Keratinocyte (primary cell): ENCODE data around the gene ANXA3.

Source experiments
- EZH2 ChIP-seq: IDR thresholded peaks from one replicate; pipeline ENCODE4 v1.6.1; 2012; ENCODE audit warnings: inconsistent platforms, mild to moderate bottlenecking, low read length, moderate library complexity
- TF ChIP-seq, protein P1 (sequence below), 3 experiments: IDR thresholded peaks in 1 of 3; conservative IDR thresholded peaks in 1 of 3; optimal IDR thresholded peaks in 1 of 3; 2 replicates in 2 of 3; 3 replicates in 1 of 3; pipeline versions ENCODE3 to v1.5.1; 2011; ENCODE audit warnings: low read length in 3 of 3, mild to moderate bottlenecking in 3 of 3, moderate library complexity in 2 of 3, control low read depth in 1 of 3, inconsistent platforms in 1 of 3; ENCODE audit not compliant: insufficient read depth in 2 of 3; ENCODE audit errors: extremely low read depth in 1 of 3

DNA sequence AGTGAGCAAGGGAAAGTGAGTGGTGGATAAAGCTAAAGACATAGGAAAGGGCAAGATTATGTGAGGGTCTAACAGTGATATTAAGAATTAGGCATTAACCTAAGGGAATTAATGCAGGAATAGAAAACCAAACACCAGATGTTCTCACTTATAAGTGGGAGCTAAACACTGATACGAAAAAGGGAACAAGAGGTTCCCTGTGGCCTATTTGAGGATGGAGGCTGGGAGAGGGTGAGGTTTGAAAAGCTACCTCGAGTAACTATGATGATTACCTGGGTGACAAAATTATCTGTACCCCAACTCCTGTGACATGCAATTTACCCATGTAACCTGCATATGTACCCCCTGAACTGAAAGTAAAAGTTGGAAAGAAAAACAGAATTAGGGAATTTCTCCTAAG, 79.0 kb downstream of the ANXA3 start:
- TF ChIP-seq, protein P1, sequence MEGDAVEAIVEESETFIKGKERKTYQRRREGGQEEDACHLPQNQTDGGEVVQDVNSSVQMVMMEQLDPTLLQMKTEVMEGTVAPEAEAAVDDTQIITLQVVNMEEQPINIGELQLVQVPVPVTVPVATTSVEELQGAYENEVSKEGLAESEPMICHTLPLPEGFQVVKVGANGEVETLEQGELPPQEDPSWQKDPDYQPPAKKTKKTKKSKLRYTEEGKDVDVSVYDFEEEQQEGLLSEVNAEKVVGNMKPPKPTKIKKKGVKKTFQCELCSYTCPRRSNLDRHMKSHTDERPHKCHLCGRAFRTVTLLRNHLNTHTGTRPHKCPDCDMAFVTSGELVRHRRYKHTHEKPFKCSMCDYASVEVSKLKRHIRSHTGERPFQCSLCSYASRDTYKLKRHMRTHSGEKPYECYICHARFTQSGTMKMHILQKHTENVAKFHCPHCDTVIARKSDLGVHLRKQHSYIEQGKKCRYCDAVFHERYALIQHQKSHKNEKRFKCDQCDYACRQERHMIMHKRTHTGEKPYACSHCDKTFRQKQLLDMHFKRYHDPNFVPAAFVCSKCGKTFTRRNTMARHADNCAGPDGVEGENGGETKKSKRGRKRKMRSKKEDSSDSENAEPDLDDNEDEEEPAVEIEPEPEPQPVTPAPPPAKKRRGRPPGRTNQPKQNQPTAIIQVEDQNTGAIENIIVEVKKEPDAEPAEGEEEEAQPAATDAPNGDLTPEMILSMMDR (optimal IDR thresholded peaks at IDR 0.05 in 1 of 3, IDR thresholded peaks at IDR 0.05 in 1 of 3, conservative IDR thresholded peaks at IDR 0.05 in 1 of 3; ENCODE audit: extremely low read depth in 1 of 3, insufficient read depth in 2 of 3, low read length in 3 of 3) = no peak
- TF ChIP-seq EZH2 = no peak
